Activated CD4-positive, alpha-beta T cell treated with anti-CD3 and anti-CD28 coated beads, Interleukin-2, amount 50 U/mL, for 1 hour (primary cell): ENCODE data around the gene GGCT.
"Not testable (repeated sequence)": the region's sequence is repeated elsewhere in the genome, so short reads cannot be mapped to it uniquely, and the experiment has no call there.

Source experiments
- DNase-seq: peaks from one replicate; pipeline ENCODE4 v3.0.0-alpha.2; 2020

Gene GGCT, protein sequence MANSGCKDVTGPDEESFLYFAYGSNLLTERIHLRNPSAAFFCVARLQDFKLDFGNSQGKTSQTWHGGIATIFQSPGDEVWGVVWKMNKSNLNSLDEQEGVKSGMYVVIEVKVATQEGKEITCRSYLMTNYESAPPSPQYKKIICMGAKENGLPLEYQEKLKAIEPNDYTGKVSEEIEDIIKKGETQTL

DNA sequence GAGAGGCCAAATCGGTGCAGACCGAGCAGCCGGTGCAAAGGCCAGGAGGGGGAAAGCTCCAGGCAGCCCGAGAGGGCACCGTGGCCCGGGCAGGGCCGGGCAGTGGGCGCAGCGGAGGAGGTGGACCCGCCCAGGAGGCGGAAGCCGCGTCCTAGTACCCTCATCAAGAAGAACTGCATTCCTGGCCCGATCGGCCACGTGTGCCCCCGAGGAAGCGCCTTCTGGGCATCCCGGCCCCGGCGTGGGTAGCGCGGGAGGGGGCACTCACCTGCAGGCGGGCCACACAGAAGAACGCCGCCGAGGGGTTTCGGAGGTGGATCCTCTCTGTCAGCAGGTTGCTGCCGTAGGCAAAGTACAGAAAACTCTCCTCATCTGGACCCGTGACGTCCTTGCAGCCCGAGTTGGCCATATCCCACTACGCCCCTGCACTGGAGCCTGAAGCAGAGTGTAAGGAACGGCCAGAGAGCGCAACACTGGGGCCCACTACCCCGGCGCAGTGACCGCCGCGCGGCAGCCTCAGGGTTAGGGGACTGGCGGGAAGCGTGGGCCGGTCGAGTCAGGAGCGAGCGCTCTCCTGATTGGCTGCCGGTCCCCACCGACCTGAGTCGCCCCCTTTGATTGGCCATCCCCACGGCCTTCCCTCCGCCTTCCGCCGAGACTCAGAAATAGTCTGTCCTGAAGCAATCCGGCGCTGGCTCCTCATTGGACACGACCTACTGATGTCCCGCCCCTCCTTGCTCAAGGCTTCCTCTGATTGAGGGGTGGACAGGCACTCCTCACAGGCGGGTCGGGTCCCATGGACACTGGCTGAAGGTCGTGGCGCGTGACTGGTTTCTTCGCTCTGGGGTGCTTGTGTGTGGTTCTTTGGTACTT lies at the start of gene GGCT:
Gene GGCT (minus strand): TSS at position 529 of the 873 bp plus-strand sequence. CDS start 120 bp downstream, at position 409.
- peak; percentile 95 for DNase-seq

- DNase-seq: no peak
Measured at GRCh38 chr7:30553546-30553945, 48.9 kb upstream of the GGCT start.

DNA sequence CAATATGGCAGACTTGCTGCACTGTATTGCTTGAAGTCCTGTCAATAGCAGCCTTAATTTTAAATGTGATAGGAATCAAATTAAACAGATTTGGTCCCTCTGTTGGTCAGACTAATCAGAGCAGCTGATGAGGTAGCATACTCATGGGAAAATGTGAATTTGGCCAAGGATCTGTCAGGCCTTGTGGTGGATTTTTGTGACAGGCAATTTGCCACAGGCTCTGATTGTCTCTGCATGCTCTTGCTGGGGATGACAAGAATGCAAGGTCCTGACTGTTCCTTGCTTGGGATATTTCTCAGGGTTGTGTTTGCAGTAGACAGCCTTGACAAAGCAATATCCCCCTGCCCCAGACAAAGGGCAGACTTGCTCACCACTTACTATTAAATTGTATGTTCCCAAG lies 48.5 kb upstream of the GGCT start:
- DNase-seq: no peak

DNA sequence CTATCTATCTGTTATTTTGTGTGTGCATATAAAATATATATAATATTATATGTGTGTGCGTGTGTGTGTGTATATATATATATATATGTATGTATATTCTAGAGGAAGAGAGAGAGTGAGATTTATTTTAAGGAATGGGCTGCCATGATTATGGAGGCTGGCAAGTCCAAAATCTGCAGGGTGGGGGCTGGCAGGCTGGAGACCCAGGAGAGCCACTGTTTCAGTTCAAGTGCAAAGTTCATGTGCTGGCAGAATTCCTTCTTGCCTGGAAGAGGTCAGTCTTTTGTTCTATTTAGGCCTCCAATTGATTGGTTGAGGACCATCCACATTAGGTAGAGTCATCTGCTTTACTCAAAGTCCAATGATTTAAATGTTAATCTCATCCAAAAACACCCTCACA lies 47.7 kb upstream of the GGCT start:
- no peak for DNase-seq

GRCh38 chr7:30549931-30550493 lies 45.4 kb upstream of the GGCT start:
- DNase-seq: no peak

GRCh38 chr7:30548845-30549244 lies 44.2 kb upstream of the GGCT start:
- peak; percentile 20 for DNase-seq

GRCh38 chr7:30546596-30546995 lies 42.0 kb upstream of the GGCT start:
- DNase-seq: no peak

- no peak for DNase-seq
Measured at GRCh38 chr7:30545791-30546555, 41.3 kb upstream of the GGCT start.

DNA sequence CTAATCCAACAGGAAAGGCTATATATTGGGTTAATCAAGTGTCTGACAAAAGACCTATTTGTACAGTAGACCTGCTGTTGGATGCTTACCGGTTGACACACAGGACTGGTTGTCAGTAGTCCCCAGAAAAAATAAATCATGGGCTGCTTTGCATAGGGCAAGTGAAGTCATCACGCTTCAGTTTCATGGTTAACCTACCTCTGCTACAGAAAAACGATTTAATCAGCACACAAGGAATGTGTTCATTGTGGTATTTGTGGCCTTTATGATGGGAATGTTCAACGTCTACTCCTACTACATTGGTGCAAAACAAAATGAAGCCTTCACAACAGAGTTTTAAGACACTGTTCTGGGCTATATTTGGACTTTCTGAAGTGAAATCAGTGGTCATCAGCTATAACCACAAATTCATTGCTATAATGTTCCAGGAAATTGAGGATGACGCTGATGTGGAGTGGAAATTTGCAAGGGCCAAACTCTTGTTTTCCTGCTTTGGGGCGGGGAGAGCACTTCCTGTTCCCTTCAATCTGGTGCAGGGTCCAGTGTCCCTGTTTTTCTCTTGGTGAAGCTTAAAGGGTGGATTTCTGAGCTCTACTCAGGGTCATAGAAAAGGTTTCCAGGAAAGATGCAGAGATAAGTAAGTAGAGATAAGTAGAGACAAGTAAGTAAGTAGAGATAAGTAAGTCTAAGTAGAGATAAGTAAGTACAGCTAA lies 39.3 kb upstream of the GGCT start:
- no peak for DNase-seq

GRCh38 chr7:30543115-30543514 lies 38.5 kb upstream of the GGCT start:
- DNase-seq: not testable (repeated sequence)

GRCh38 chr7:30533886-30534285 lies 29.3 kb upstream of the GGCT start:
- no peak for DNase-seq

DNA sequence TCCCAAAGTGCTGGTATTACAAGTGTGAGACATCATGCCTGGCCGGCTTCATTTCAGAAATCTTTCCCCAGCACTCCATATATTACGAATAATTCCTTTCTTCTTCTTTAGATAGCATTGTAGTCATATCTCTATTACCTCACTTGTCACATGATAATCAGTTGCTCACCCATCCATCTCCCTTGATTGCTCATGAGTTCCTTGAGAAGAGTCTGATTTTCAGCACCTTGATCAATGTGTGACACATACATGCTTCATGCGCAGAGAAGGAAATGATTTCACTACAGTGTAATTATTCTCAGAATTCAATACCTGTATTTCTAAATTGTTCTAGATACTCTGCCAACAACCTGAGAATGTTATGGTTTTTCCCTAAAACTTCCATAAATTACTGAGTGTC lies 26.7 kb upstream of the GGCT start:
- DNase-seq: no peak

- DNase-seq: no peak
Measured at GRCh38 chr7:30530373-30530772, 25.7 kb upstream of the GGCT start.

DNA sequence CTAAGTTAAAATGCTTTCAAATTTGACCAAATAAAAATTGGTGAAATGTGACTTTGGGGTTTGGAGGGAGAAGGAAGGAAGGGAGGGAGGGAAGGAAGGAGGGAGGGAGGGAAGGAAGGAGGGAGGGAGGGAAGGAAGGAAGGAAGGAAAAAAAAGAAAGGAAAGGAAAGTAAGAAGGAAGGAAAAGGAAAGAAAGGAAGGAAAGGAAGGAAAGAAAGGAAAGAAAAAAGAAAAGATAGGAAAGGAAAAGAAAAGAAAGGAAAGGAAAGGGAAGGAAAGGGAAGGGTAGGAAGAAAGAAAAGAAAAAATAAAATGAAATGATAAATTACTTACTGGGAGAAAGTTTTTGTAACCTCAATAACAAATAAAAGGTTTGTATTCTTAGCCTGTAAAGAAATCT lies 24.1 kb upstream of the GGCT start:
- no peak for DNase-seq

- DNase-seq: not testable (repeated sequence)
Measured at GRCh38 chr7:30527297-30527696, 22.7 kb upstream of the GGCT start.

GRCh38 chr7:30526163-30526562 lies 21.5 kb upstream of the GGCT start:
- no peak for DNase-seq

- DNase-seq: no peak
Measured at GRCh38 chr7:30525429-30525828, 20.8 kb upstream of the GGCT start.

GRCh38 chr7:30524545-30524944 lies 19.9 kb upstream of the GGCT start:
- no peak for DNase-seq

DNA sequence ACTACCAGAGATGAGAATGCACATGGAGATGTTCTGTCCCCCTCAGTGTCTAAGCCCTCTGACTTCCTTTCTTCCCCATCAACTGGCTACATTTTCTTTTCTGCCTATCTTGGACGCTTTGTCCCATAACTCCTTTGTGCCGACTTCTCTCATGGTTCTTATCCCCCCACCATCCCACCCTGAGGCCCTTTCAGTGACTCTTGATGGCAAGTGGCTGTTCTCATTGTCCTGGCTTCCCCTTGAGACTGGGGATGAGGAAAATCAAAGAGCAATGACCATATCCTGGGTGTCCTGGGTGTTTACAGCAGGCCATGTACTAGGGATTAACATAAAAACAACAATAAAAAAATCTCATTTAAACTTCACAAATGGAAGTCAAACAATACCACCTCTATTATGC lies 18.8 kb upstream of the GGCT start:
- no peak for DNase-seq

DNA sequence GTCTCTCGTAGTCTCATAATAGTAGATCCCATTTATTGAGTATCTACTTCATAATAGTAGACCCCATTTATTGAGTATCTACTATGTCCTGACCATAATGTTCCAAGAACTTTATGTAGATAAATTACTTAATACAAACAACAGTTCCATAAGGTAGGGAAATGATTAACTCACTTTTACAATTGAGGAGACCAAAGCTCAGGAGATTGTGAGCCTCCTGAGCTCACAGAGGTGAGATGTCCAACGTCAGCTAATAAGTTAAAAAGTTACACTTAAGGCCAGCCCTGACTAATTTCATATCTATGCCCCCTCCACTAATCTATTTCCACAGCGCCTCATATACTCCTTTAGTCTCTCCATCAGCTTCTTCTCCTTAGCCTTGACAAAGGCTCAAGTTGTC lies 17.5 kb upstream of the GGCT start:
- no peak for DNase-seq

DNA sequence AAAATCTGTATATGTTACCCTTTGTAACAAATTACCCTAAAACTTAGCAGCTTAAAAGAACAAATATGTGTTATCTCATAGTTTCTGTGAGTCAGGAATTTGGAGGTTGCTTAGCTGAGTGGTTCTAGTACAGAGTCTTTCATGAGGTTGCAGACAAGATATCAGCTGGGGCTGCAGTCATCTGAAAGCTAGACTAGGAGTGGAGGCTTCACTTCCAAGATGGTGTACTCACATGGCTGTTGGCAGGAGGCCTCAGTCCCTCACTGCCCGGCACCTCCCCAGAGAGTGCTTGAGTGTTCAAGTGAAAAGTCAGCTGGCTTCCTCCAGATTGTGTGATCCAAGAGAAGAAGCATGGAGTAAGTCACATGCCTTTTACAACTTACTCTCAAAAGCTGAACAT lies 16.9 kb upstream of the GGCT start:
- no peak for DNase-seq

DNA sequence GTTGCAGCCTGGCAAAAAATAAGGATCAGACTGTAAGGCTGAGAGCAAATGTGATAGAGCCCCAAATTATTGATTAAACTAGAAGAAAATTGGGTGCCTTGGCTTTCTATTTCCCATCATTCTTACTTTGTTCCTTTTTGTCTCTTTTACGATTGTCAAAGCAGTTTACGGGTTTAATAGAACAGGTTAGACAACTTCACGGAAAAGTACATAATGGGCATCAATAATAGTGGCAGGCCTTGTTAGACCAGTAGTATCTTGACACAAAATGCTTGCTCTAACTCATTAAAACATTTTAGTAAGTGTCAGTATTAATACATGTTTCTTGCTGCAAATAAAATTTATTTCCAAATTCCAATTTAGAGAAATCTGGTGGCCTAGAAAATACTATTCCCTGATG lies 14.5 kb upstream of the GGCT start:
- DNase-seq: no peak

DNA sequence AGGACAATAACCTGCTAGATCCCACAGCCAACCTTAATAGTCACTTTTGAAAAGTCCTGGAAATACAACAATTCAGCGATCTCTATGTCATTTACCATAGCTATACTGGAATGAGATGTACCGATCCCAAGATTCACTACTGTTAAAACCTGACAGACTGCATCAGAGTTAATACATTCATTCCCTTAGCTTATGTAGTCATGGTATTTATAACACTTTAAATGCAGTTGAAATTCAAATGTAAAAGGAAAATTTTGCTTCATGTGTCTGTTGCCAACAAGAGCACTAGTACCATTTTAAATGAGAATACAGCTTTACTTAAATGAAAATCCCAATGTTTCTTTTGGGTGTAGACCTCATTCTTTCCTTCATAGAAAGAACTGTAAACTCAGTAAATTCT lies 11.1 kb upstream of the GGCT start:
- no peak for DNase-seq
